HG03175 (cell line): ENCODE results near the gene PLEKHB2.
"Not testable (repeated sequence)": the region's sequence is repeated elsewhere in the genome, so short reads cannot be mapped to it uniquely, and the experiment has no call there.

ENCODE experiments used
- ATAC-seq: cut with Tn5 transposase; IDR thresholded peaks from one replicate; pipeline ENCODE4 v1.9.1; 2021; ENCODE audit warnings: mild to moderate bottlenecking, moderate library complexity; ENCODE audit not compliant: unreplicated experiment

Gene PLEKHB2

GRCh38 chr2:131093696-131094462, 11.3 kb upstream of the PLEKHB2 start:
- peak; percentile 71 for ATAC-seq

DNA sequence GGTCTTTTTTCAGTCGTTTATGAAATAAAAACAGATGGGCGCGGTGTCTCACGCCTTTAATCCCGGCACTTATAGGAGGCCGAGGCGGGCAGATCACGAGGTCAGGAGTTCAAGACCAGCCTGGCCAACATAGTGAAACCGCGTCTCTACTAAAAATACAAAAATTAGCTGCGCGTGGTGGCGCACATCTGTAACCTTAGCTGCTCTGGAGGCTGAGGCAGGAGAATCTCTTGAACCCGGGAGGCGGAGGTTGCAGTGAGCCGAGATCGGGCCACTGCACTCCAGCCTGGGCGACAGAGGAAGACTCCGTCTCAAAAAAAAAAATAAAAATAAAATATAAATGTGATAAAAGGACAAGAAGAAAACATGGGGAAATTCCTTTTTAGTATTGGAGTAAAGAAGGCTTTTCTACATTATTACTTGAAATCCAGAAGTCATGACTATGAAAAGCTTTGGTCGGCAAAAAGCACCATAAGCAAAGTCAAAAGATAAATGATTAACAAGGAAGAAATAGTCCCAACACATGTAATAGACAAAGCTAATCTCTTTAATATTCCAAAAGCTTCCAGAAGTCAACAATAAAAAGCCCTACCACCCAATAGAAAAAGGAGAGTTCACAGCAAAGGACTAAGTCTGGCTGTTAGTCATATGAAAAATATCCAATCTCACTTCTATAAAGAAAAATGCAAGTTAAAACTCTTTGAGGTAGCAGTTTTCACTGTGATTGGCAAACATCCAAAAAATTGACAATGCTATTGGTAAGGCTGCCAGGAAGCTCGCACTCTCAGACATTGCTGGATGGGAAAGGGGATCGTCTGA, 10.5 kb upstream of the PLEKHB2 start:
- no peak for ATAC-seq

DNA sequence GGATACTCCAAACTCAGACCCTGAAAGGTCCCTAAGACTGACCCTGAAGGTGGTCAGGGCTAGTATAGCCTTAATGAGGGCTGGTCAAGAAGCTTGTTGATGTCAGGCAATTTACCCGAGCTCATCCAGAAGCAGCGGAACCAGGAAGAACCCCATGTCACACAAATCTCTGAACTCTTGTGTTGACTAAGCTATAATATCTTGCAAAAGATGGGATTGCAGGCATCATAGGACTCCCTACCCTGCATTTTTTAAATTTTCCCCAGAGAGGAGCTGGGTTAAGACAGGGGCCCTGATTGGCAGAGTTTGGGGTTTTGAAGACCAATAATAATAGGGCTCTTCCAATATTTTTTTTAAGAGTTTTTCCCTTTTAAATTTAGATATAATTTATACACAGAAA, 2.0 kb upstream of the PLEKHB2 start:
- ATAC-seq: no peak

DNA sequence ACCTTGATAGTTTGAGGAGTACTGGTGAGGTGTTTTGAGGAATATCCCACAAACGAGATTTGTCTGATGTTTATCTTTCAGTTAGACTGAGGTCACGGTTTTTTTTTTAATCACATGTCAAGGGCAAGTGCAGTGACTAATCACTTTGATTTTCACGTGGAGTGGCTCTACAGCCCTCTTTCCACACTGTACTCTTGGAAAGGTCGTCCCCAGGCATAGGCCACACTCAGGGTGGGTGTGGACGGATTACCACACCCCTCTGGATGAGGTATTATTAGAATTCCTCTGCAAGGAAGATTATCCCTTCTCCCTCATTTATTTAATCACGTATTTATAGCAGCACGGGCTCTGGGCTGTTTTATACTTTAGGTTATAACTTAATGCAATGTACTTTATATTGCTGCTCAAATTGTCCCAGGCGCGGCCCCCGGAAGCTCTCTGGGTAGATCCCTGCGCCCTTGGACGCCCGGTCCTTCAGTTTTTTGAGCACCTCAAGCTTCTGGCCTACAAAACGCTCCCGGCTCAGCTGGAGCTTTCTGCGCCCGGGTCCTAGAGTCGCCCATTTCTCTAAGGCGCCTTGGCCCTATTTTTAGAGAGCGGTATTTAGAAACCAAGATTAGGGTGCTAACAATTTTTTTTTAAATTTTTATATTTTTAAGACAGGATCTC, 515 bp upstream of the PLEKHB2 start:
- ATAC-seq: peak; percentile 79

- ATAC-seq: peak; percentile 43
Observed at GRCh38 chr2:131105950-131106801, 1.0 kb downstream of the PLEKHB2 start.

DNA sequence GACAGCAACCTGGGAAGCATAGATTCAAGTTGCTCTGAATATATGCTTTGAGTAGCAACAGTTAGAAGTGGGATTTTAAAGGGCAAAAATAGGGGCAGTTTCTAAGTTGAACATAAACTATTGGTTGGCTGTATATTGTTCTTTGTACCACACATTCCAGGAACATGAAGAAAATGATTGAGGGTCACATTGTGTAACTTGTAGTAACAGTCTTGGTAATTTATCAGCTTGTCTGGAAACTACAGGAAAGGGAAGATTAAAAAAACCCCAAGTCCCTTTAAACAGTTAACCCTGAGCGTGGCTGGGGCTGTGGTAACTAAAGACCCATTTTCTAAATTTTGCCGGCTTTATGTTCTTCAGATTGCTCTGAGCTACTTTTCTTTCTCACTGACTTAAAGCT, 7.4 kb downstream of the PLEKHB2 start:
- no peak for ATAC-seq

GRCh38 chr2:131113566-131114227, 8.6 kb downstream of the PLEKHB2 start:
- ATAC-seq: no peak

- not testable (repeated sequence) for ATAC-seq
Observed at GRCh38 chr2:131114950-131115349, 9.8 kb downstream of the PLEKHB2 start.

- ATAC-seq: no peak
Observed at GRCh38 chr2:131115752-131116151, 10.6 kb downstream of the PLEKHB2 start.

GRCh38 chr2:131120815-131121317, 15.7 kb downstream of the PLEKHB2 start:
- ATAC-seq: no peak

GRCh38 chr2:131121464-131121863, 16.3 kb downstream of the PLEKHB2 start:
- no peak for ATAC-seq

DNA sequence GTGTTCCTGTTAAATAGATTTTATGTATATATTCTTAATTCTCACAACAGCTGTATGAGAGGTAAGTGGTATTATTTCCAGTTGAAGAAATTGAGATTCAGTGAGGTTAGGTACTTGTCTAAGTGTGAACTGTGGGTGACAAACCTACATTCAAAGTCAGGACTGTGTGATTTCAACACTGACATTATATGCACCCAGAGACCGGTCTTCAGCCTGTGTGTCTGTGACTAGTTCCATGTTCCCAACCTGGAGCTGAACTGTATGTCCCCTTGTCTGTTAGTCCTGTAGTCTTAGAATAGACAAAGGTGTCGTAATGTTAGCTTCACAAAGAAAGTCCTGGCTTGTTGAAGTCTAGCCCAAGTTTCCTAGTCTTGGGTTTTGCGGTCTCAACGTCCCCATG, 17.4 kb downstream of the PLEKHB2 start:
- no peak for ATAC-seq

- no peak for ATAC-seq
Observed at GRCh38 chr2:131123192-131123591, 18.1 kb downstream of the PLEKHB2 start.

DNA sequence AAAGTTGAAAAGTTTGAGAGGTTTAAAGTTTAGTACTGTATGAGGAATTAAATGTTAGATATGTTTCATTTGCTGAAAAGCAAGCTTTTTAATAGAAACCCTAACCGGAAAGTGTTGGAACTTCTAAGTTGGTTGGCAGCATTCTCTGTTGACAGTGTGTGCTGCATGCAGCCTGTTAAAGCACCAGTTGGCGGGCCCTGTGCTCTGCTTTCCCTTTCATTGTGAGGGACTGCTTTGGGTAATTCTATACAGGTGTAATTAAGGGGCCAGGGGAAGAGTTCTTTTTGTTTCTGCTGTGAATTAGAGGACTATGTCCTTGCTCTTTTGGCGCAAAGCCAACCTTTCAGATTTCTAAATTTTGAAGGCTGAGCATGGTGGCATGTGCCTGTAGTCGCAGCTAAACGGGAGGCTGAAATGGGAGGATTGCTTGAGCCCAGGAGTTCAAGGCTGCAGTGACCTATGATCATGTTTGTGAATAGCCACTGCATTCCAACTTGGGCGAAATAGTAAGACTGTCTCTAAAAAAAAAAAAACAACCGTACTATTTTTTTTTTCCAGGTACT, 20.1 kb downstream of the PLEKHB2 start:
- ATAC-seq: no peak

- no peak for ATAC-seq
Observed at GRCh38 chr2:131126436-131126835, 21.3 kb downstream of the PLEKHB2 start.

DNA sequence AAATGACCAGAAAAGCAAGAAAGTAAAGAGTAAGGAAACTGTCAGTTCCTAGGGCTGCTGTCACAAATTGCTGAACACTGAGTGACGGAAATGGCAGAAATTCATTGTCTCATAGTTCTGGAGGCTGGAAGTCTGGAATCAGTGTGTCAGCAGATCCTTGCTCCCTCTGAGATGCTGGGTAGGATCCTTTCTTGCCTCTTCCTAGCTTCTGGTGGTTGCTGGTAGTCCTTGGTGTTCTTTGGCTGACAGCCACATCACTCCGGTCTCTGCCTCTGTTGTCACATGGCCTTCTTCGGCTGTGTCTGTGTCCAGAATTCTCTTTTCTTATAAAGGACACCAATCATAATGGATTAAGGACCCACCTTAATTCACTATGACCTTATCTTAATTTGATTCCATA, 21.9 kb downstream of the PLEKHB2 start:
- no peak for ATAC-seq

- ATAC-seq: no peak
Observed at GRCh38 chr2:131127981-131128380, 22.8 kb downstream of the PLEKHB2 start.

DNA sequence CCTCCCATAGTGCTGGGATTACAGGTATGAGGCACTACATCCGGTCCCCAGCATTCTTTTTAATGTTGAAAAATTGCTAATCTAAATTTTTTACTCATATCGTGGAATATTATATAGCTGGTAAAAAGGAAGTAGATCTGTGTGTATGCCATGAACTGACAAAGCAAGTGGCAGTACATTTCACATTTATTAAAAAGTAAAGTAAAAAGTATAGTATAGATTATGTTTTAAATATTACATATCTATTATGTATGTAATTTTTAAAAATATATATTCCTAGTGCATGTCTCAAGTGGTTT, 25.1 kb downstream of the PLEKHB2 start:
- no peak for ATAC-seq

- no peak for ATAC-seq
Observed at GRCh38 chr2:131132729-131133128, 27.6 kb downstream of the PLEKHB2 start.

GRCh38 chr2:131140581-131140980, 35.4 kb downstream of the PLEKHB2 start:
- no peak for ATAC-seq
